ENCODE data around the gene PCNX1.
A peak's percentile ranks its signal among the peaks of the same experiment; 100 is the strongest.
"Not testable (repeated sequence)": the region's sequence is repeated elsewhere in the genome, so short reads cannot be mapped to it uniquely, and the experiment has no call there.

PCNX1 gene

GRCh38 chr14:70907176-70907995, at the start of gene PCNX1:
PCNX1 (plus strand) TSS chr14:70907459; CDS start chr14:70907851, 392 bp downstream.
- DNase-seq (ENCODE audit: low spot score), result peak; percentile 95

- DNase-seq (ENCODE audit: low spot score), result no peak
Observed at GRCh38 chr14:70857496-70857890, 49.8 kb upstream of the PCNX1 start.

- no peak for DNase-seq (ENCODE audit: low spot score)
Observed at GRCh38 chr14:70858641-70859040, 48.6 kb upstream of the PCNX1 start.

- not testable (repeated sequence) for DNase-seq (ENCODE audit: low spot score)
Observed at GRCh38 chr14:70866992-70867391, 40.3 kb upstream of the PCNX1 start.

GRCh38 chr14:70871001-70871400, 36.3 kb upstream of the PCNX1 start:
- DNase-seq (ENCODE audit: low spot score), result no peak

- no peak for DNase-seq (ENCODE audit: low spot score)
Observed at GRCh38 chr14:70871863-70872677, 35.2 kb upstream of the PCNX1 start.

GRCh38 chr14:70872678-70873020, 34.6 kb upstream of the PCNX1 start:
- DNase-seq (ENCODE audit: low spot score), result no peak

GRCh38 chr14:70873627-70874026, 33.6 kb upstream of the PCNX1 start:
- peak; percentile 35 for DNase-seq (ENCODE audit: low spot score)

- not testable (repeated sequence) for DNase-seq (ENCODE audit: low spot score)
Observed at GRCh38 chr14:70875811-70876460, 31.3 kb upstream of the PCNX1 start.

GRCh38 chr14:70879448-70879847, 27.8 kb upstream of the PCNX1 start:
- DNase-seq (ENCODE audit: low spot score), result no peak

GRCh38 chr14:70880888-70881287, 26.4 kb upstream of the PCNX1 start:
- not testable (repeated sequence) for DNase-seq (ENCODE audit: low spot score)

GRCh38 chr14:70881549-70882177, 25.6 kb upstream of the PCNX1 start:
- no peak for DNase-seq (ENCODE audit: low spot score)

GRCh38 chr14:70882776-70883492, 24.3 kb upstream of the PCNX1 start:
- peak; percentile 46 for DNase-seq (ENCODE audit: low spot score)

- DNase-seq (ENCODE audit: low spot score), result no peak
Observed at GRCh38 chr14:70884595-70885342, 22.5 kb upstream of the PCNX1 start.

- DNase-seq (ENCODE audit: low spot score), result no peak
Observed at GRCh38 chr14:70885343-70886022, 21.8 kb upstream of the PCNX1 start.

- no peak for DNase-seq (ENCODE audit: low spot score)
Observed at GRCh38 chr14:70886421-70887206, 20.6 kb upstream of the PCNX1 start.

GRCh38 chr14:70887207-70887681, 20.0 kb upstream of the PCNX1 start:
- DNase-seq (ENCODE audit: low spot score), result no peak

GRCh38 chr14:70887737-70888499, 19.3 kb upstream of the PCNX1 start:
- no peak for DNase-seq (ENCODE audit: low spot score)
